HepG2 (cell line): ENCODE results near the gene USH2A.

Experiments used
- CREB1 ChIP-seq, 2 experiments: fragments of 450-650 bp in 1 of 2; IDR thresholded peaks; 2 replicates each; pipeline ENCODE4 v1.6.1; 2016 to 2017; ENCODE audit warnings: control low read depth in 1 of 2, mild to moderate bottlenecking in 1 of 2, missing compliant biosample characterization in 1 of 2, missing genetic modification characterization in 1 of 2
- FOSL1 ChIP-seq: sonication (generic); formaldehyde crosslinking; IDR thresholded peaks from 2 replicates; pipeline ENCODE4 v1.9.0; 2021; ENCODE audit warnings: missing genetic modification reagents, borderline replicate concordance
- HDAC1 ChIP-seq: sonication (generic); formaldehyde crosslinking; IDR thresholded peaks from 2 replicates; pipeline ENCODE4 v1.5.1; 2020; ENCODE audit warnings: mild to moderate bottlenecking, missing genetic modification reagents
- HOXD1 ChIP-seq: sonication (generic); formaldehyde crosslinking; IDR thresholded peaks from 2 replicates; pipeline ENCODE4 v1.5.0; 2020; ENCODE audit warnings: missing genetic modification reagents
- MAFG ChIP-seq: sonication (generic); formaldehyde crosslinking; IDR thresholded peaks from 2 replicates; pipeline ENCODE4 v1.5.1; 2020; ENCODE audit warnings: mild to moderate bottlenecking, missing genetic modification reagents
- MYNN ChIP-seq: sonication (generic); formaldehyde crosslinking; IDR thresholded peaks from 2 replicates; pipeline ENCODE4 v1.4.0; 2020; ENCODE audit warnings: mild to moderate bottlenecking, low read depth, missing genetic modification reagents
- POLR2A ChIP-seq, 2 experiments: IDR thresholded peaks; 2 replicates each; pipeline ENCODE4 v1.6.1; 2011; ENCODE audit warnings: low read depth in 2 of 2, low read length in 2 of 2, mild to moderate bottlenecking in 1 of 2, moderate library complexity in 1 of 2; ENCODE audit not compliant: insufficient read depth in 1 of 2
- TCF12 ChIP-seq, 2 experiments: fragments of 450-650 bp in 1 of 2; sonication (generic) in 1 of 2; formaldehyde crosslinking in 1 of 2; IDR thresholded peaks; 2 replicates each; pipeline versions ENCODE4 v1.6.1 to v1.8.0; 2017 to 2022; ENCODE audit warnings: antibody characterized with exemption in 1 of 2, mild to moderate bottlenecking in 1 of 2, missing genetic modification reagents in 1 of 2, moderate library complexity in 1 of 2
- ZFP37 ChIP-seq: sonication (generic); formaldehyde crosslinking; IDR thresholded peaks from 2 replicates; pipeline ENCODE4 v1.4.0; 2020; ENCODE audit warnings: missing genetic modification reagents, borderline replicate concordance
- ZKSCAN8 ChIP-seq: IDR thresholded peaks from 2 replicates; pipeline ENCODE4 v1.6.1; 2016; ENCODE audit warnings: borderline replicate concordance, missing genetic modification reagents, missing compliant biosample characterization
- TF ChIP-seq, protein P1 (sequence below): sonication (generic); formaldehyde crosslinking; IDR thresholded peaks from 2 replicates; pipeline ENCODE4 v1.5.0; 2020; ENCODE audit warnings: missing genetic modification reagents
- TF ChIP-seq, protein P2 (sequence below): sonication (generic); formaldehyde crosslinking; IDR thresholded peaks from 2 replicates; pipeline ENCODE4 v1.5.0; 2020; ENCODE audit warnings: mild to moderate bottlenecking, missing genetic modification reagents, moderate library complexity
- TF ChIP-seq, protein P3 (sequence below): sonication (generic); formaldehyde crosslinking; IDR thresholded peaks from 2 replicates; pipeline ENCODE4 v1.5.1; 2020; ENCODE audit warnings: missing genetic modification reagents, mild to moderate bottlenecking, borderline replicate concordance

DNA sequence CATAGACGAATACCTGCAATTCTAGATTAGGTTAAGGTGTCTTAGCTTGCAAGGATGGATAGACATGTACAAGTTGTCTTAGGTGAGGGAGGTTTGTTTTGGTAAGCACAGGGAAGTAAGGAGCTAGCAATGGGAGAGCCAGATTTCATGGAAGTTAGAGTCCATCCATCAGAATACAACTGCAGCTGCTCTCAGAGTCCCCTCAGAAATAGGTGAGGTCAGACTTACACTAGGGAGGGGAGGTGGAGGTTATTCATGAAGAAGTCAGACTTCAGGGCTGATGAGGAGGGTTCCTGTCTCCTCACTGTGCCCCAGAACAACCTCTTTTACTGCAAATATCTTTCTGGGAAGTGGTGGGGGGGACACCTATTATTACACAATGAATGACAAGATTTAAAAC lies 770.9 kb downstream of the USH2A start:
- TF ChIP-seq TCF12 (IDR thresholded peaks at IDR 0.05) (no peak), TCF12 (CRISPR knock-in tag; IDR thresholded peaks at IDR 0.05) (no peak), MYNN (CRISPR knock-in tag) (no peak), HDAC1 (CRISPR knock-in tag) (no peak), POLR2A (IDR thresholded peaks at IDR 0.05; ENCODE audit: insufficient read depth in 1 of 2, low read depth in 2 of 2, low read length in 2 of 2) (no peak), ZFP37 (CRISPR knock-in tag) (no peak), ZKSCAN8 (CRISPR knock-in tag) (no peak), CREB1 (IDR thresholded peaks at IDR 0.05) (no peak), CREB1 (CRISPR knock-in tag; IDR thresholded peaks at IDR 0.05) (no peak), FOSL1 (CRISPR knock-in tag) (no peak), MAFG (CRISPR knock-in tag) (no peak), HOXD1 (CRISPR knock-in tag) (no peak)
- TF ChIP-seq, protein P1, sequence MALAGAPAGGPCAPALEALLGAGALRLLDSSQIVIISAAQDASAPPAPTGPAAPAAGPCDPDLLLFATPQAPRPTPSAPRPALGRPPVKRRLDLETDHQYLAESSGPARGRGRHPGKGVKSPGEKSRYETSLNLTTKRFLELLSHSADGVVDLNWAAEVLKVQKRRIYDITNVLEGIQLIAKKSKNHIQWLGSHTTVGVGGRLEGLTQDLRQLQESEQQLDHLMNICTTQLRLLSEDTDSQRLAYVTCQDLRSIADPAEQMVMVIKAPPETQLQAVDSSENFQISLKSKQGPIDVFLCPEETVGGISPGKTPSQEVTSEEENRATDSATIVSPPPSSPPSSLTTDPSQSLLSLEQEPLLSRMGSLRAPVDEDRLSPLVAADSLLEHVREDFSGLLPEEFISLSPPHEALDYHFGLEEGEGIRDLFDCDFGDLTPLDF (CRISPR knock-in tag), result no peak
- TF ChIP-seq, protein P2, sequence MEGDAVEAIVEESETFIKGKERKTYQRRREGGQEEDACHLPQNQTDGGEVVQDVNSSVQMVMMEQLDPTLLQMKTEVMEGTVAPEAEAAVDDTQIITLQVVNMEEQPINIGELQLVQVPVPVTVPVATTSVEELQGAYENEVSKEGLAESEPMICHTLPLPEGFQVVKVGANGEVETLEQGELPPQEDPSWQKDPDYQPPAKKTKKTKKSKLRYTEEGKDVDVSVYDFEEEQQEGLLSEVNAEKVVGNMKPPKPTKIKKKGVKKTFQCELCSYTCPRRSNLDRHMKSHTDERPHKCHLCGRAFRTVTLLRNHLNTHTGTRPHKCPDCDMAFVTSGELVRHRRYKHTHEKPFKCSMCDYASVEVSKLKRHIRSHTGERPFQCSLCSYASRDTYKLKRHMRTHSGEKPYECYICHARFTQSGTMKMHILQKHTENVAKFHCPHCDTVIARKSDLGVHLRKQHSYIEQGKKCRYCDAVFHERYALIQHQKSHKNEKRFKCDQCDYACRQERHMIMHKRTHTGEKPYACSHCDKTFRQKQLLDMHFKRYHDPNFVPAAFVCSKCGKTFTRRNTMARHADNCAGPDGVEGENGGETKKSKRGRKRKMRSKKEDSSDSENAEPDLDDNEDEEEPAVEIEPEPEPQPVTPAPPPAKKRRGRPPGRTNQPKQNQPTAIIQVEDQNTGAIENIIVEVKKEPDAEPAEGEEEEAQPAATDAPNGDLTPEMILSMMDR (CRISPR knock-in tag), result no peak
- TF ChIP-seq, protein P3, sequence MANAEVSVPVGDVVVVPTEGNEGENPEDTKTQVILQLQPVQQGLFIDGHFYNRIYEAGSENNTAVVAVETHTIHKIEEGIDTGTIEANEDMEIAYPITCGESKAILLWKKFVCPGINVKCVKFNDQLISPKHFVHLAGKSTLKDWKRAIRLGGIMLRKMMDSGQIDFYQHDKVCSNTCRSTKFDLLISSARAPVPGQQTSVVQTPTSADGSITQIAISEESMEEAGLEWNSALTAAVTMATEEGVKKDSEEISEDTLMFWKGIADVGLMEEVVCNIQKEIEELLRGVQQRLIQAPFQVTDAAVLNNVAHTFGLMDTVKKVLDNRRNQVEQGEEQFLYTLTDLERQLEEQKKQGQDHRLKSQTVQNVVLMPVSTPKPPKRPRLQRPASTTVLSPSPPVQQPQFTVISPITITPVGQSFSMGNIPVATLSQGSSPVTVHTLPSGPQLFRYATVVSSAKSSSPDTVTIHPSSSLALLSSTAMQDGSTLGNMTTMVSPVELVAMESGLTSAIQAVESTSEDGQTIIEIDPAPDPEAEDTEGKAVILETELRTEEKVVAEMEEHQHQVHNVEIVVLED (CRISPR knock-in tag), result no peak
